Natural killer cell (primary cell): ENCODE data around the gene ADA. TPM values are rescaled to one million over a fixed set of nuclear protein-coding genes. Genes with fewer than 3 reads are reported as not detected.
"Not testable (repeated sequence)": the region's sequence is repeated elsewhere in the genome, so short reads cannot be mapped to it uniquely, and the experiment has no call there.

Experiments
- ATAC-seq, 3 donors: fragments of 150-1000 bp in 2 of 3; fragments of 200-7000 bp in 1 of 3; cut with Tn5 transposase; 1 replicate in 1 of 3; 2 replicates in 2 of 3; pipeline ENCODE4 v1.10.0; 2021; ENCODE audit warnings: mild to moderate bottlenecking in 2 of 3, moderate library complexity in 2 of 3
- DNase-seq, 2 donors: peaks; one replicate each; pipeline versions ENCODE4 v3.0.0 to v3.0.0-alpha.2; 2013 to 2021; ENCODE audit warnings: mixed read lengths in 1 of 2
- H3K27ac ChIP-seq: one replicate; pipeline ENCODE4 v1.5.1; 2013; ENCODE audit warnings: mild to moderate bottlenecking, low read length
- H3K27me3 ChIP-seq: one replicate; pipeline ENCODE4 v1.6.1; 2013; ENCODE audit warnings: low read length; ENCODE audit not compliant: control insufficient read depth, insufficient read depth
- H3K36me3 ChIP-seq: one replicate; pipeline ENCODE4 v1.6.1; 2013; ENCODE audit warnings: low read length; ENCODE audit not compliant: control insufficient read depth, insufficient read depth
- H3K4me1 ChIP-seq: one replicate; pipeline ENCODE4 v1.6.1; 2013; ENCODE audit warnings: low read length; ENCODE audit not compliant: control insufficient read depth, insufficient read depth
- H3K4me3 ChIP-seq: one replicate; pipeline ENCODE4 v1.5.1; 2013; ENCODE audit warnings: low read length
- H3K9me3 ChIP-seq: one replicate; pipeline ENCODE4 v1.6.1; 2013; ENCODE audit warnings: low read length; ENCODE audit not compliant: control insufficient read depth, insufficient read depth
- H3K27ac Mint-ChIP-seq, 2 donors: one replicate each; pipeline ENCODE4 v1.8.0; 2022; ENCODE audit warnings: mild to moderate bottlenecking in 2 of 2, mixed read lengths in 2 of 2, moderate library complexity in 1 of 2
- H3K27me3 Mint-ChIP-seq, 2 donors: one replicate each; pipeline ENCODE4 v1.8.0; 2022; ENCODE audit warnings: low read depth in 2 of 2, mixed read lengths in 2 of 2
- H3K36me3 Mint-ChIP-seq: one replicate; pipeline ENCODE4 v1.8.0; 2022; ENCODE audit warnings: mixed read lengths
- H3K4me1 Mint-ChIP-seq, 2 donors: one replicate each; pipeline ENCODE4 v1.8.0; 2022; ENCODE audit warnings: mixed read lengths in 2 of 2
- H3K4me3 Mint-ChIP-seq: one replicate; pipeline ENCODE4 v1.8.0; 2022; ENCODE audit warnings: mild to moderate bottlenecking, moderate library complexity, mixed read lengths
- H3K9me3 Mint-ChIP-seq, 2 donors: one replicate each; pipeline ENCODE4 v1.8.0; 2022; ENCODE audit warnings: mixed read lengths in 2 of 2
- CTCF ChIP-seq: fragments of 200-600 bp; IDR thresholded peaks from one replicate; pipeline ENCODE4 v1.8.0; 2022; ENCODE audit warnings: antibody characterized with exemption
- WGBS: methylation state at CpG from one replicate; pipeline ENCODE4 v1.1.7; 2013; ENCODE audit warnings: missing lambda C conversion rate; ENCODE audit not compliant: insufficient coverage; 5-methylcytosine and 5-hydroxymethylcytosine counted together
- intact Hi-C: fragments of 100-400 bp; cut with micrococcal nuclease; formaldehyde crosslinking; loops from one replicate; pipeline ENCODE4 v1.14.2; 2022
- total RNA-seq, 4 donors: library from RNA; stranded (reverse); fragments of 120-200 nt in 1 of 4; gene quantifications; one replicate each; pipeline versions ENCODE4 v1.2.3 to v1.2.4, GENCODE V29; 2013 to 2022

Gene ADA
- total RNA-seq, 3 donors from 2014 or later (not counting 1 experiment from before 2014, with no cell fraction given) = 71.7 to 94.2 (median 73.9) TPM

- H3K4me1 Mint-ChIP-seq = peaks cover 6 to 10% of the 10 kb centered on the region in 2 donors
- no peak for DNase-seq
- TF ChIP-seq CTCF = no peak
- ATAC-seq = no peak
- no peaks in the 10 kb centered on the region for H3K9me3 ChIP-seq
- H3K36me3 ChIP-seq = no peaks in the 10 kb centered on the region
- no peak overlapping the region for H3K4me3 Mint-ChIP-seq
- no peaks in the 10 kb centered on the region for H3K27me3 ChIP-seq
- intact Hi-C loops = loop anchor here (10.0 kb wide), 1 partner anchor 613 kb away; no protein-coding TSS in a partner anchor
- H3K4me1 ChIP-seq = peaks cover 6% of the 10 kb centered on the region
- no peaks in the 10 kb centered on the region for H3K36me3 Mint-ChIP-seq
- H3K4me3 ChIP-seq = no peak overlapping the region
- H3K27ac Mint-ChIP-seq = no peak overlapping the region
- no peak overlapping the region for H3K27ac ChIP-seq
- H3K27me3 Mint-ChIP-seq = peaks cover under 1 to 2% of the 10 kb centered on the region in 2 donors
- H3K9me3 Mint-ChIP-seq = no peaks in the 10 kb centered on the region
- WGBS = 92% methylated on average over 11 of the region's 11 CpGs
Observed at GRCh38 chr20:44681796-44682566, 30.5 kb upstream of the ADA start.

- no peaks in the 10 kb centered on the region for H3K9me3 Mint-ChIP-seq
- H3K36me3 Mint-ChIP-seq = no peaks in the 10 kb centered on the region
- Histone ChIP-seq H3K4me3 (no peak overlapping the region), H3K27me3 (no peaks in the 10 kb centered on the region), H3K27ac (no peak overlapping the region), H3K4me1 (peaks cover 3% of the 10 kb centered on the region), H3K9me3 (no peaks in the 10 kb centered on the region), H3K36me3 (no peaks in the 10 kb centered on the region)
- no CpG with 5 or more reads among the region's 12 CpGs for WGBS
- ATAC-seq (no peak), DNase-seq (no peak)
- H3K27ac Mint-ChIP-seq = no peak overlapping the region
- intact Hi-C loops = no loop called here
- H3K4me1 Mint-ChIP-seq = no peaks in the 10 kb centered on the region
- TF ChIP-seq CTCF = no peak
- no peaks in the 10 kb centered on the region for H3K27me3 Mint-ChIP-seq
- H3K4me3 Mint-ChIP-seq = no peak overlapping the region
Observed at GRCh38 chr20:44678990-44679611, 27.6 kb upstream of the ADA start.

GRCh38 chr20:44678242-44678641, 26.7 kb upstream of the ADA start:
- ATAC-seq = no peak
- Histone ChIP-seq H3K4me1 (no peaks in the 10 kb centered on the region), H3K27ac (no peak overlapping the region), H3K27me3 (no peaks in the 10 kb centered on the region), H3K4me3 (no peak overlapping the region), H3K9me3 (no peaks in the 10 kb centered on the region), H3K36me3 (no peaks in the 10 kb centered on the region)
- WGBS = no CpG with 5 or more reads among the region's 2 CpGs
- Mint-ChIP-seq H3K4me1 (no peaks in the 10 kb centered on the region), H3K27ac (no peak overlapping the region), H3K4me3 (no peak overlapping the region), H3K36me3 (no peaks in the 10 kb centered on the region), H3K9me3 (no peaks in the 10 kb centered on the region), H3K27me3 (no peaks in the 10 kb centered on the region)
- no peak for DNase-seq
- TF ChIP-seq CTCF = no peak
- intact Hi-C loops = no loop called here

GRCh38 chr20:44672318-44672902, 20.9 kb upstream of the ADA start:
- H3K4me1 ChIP-seq = peaks cover 29% of the 10 kb centered on the region
- H3K27ac ChIP-seq = peak overlapping the region; percentile 79
- intact Hi-C loops, DNase-seq, H3K36me3 ChIP-seq, H3K4me1 Mint-ChIP-seq, H3K4me3 Mint-ChIP-seq, H3K9me3 Mint-ChIP-seq, H3K27me3 Mint-ChIP-seq, H3K4me3 ChIP-seq, H3K9me3 ChIP-seq, H3K36me3 Mint-ChIP-seq, H3K27me3 ChIP-seq, ATAC-seq, H3K27ac Mint-ChIP-seq: not testable (repeated sequence)
- 84% methylated on average over 23 of the region's 23 CpGs for WGBS

- ATAC-seq = peak; percentile 53 to 90 (median 75)
- H3K27ac Mint-ChIP-seq, H3K4me1 Mint-ChIP-seq, H3K9me3 ChIP-seq, H3K36me3 ChIP-seq, H3K27me3 ChIP-seq, H3K4me3 Mint-ChIP-seq, intact Hi-C loops, H3K27me3 Mint-ChIP-seq, H3K9me3 Mint-ChIP-seq, H3K36me3 Mint-ChIP-seq: not testable (repeated sequence)
- 23% methylated on average over 3 of the region's 7 CpGs for WGBS
- Histone ChIP-seq H3K4me1 (peaks cover 29% of the 10 kb centered on the region), H3K27ac (peak overlapping the region; percentile 79), H3K4me3 (peak overlapping the region; percentile 16)
- peak; percentile 22 to 83 for DNase-seq
Observed at GRCh38 chr20:44671541-44671940, 20.0 kb upstream of the ADA start.
